ENCODE measurements around the gene UGCG.

- no peak for TF ChIP-seq CTCF (IDR thresholded peaks at IDR 0.05)
- TF ChIP-seq POLR2AphosphoS5 (IDR thresholded peaks at IDR 0.05), result no peak
These were observed 6.3 kb upstream of the UGCG start for GRCh38 chr9:111890334-111890733.

All from breast epithelium (tissue), 3 donors.